ENCODE results near the gene APOL3. TPM values are rescaled to one million over a fixed set of nuclear protein-coding genes. Genes with fewer than 3 reads are reported as not detected.

The APOL3 gene
- total and polyA plus RNA-seq, 12 donors, result 8.9 to 123 (median 29.0) TPM

DNA sequence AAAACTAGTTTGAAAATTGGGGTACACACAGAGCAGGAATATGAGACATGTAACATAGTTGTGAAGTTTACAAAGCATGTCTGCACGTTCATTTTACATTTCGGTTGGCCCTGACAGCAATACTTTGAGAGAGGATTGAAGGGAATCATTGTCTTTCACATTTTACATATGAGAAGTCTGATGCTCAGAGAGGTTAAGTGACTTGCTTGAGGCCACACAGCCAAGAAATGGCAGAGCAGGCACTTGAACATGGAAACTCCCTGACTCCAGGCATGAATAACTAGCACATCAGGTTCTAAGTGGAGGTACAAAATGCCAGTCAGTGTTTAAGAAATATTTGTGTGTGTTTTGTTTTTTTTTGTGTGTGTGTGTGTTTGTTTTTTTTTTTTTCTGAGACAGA is 53.6 kb downstream of the APOL3 start:
- no peak for DNase-seq
- H3K4me1 ChIP-seq (replicated peaks in 1 of 2), result no peaks in the 10 kb centered on the region
- intact Hi-C loops (cut with DNase I), result no loop called here
- H3K27me3 ChIP-seq, result no peaks in the 10 kb centered on the region
- no peaks in the 10 kb centered on the region for H3K36me3 ChIP-seq (replicated peaks in 1 of 2)
- no peak overlapping the region for H3K27ac ChIP-seq
- 70 to 83% (median 79%) methylated on average over 2 of the region's 2 CpGs for WGBS, 4 donors
- TF ChIP-seq, protein P1, sequence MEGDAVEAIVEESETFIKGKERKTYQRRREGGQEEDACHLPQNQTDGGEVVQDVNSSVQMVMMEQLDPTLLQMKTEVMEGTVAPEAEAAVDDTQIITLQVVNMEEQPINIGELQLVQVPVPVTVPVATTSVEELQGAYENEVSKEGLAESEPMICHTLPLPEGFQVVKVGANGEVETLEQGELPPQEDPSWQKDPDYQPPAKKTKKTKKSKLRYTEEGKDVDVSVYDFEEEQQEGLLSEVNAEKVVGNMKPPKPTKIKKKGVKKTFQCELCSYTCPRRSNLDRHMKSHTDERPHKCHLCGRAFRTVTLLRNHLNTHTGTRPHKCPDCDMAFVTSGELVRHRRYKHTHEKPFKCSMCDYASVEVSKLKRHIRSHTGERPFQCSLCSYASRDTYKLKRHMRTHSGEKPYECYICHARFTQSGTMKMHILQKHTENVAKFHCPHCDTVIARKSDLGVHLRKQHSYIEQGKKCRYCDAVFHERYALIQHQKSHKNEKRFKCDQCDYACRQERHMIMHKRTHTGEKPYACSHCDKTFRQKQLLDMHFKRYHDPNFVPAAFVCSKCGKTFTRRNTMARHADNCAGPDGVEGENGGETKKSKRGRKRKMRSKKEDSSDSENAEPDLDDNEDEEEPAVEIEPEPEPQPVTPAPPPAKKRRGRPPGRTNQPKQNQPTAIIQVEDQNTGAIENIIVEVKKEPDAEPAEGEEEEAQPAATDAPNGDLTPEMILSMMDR (IDR thresholded peaks at IDR 0.05), result no peak
- TF ChIP-seq POLR2A (IDR thresholded peaks at IDR 0.05), result no peak
- H3K9me3 ChIP-seq (replicated peaks in 1 of 3), result no peaks in the 10 kb centered on the region
- no peak overlapping the region for H3K4me3 ChIP-seq

DNA sequence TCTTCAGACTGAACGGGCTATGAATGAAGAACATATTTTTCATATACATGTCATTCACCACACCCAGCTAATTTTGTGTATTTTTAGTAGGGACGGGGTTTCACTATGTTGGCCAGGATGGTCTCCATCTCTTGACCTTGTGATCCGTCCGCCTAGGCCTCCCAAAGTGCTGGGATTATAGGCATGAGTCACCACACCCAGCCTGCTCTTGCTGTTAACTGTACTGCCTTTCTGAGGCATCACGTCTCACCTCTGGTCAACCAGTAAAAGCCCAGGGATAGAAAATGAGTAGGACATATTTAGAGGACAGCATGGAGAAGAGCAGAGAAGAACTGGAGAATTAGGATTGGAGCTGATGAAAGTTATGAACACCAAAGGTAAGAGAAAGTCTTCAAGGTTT is 55.6 kb downstream of the APOL3 start:
- WGBS, 4 donors, result 53 to 77% (median 66%) methylated on average over 5 of the region's 5 CpGs
- Histone ChIP-seq H3K9me3 (replicated peaks in 1 of 3) (no peaks in the 10 kb centered on the region), H3K36me3 (replicated peaks in 1 of 2) (no peaks in the 10 kb centered on the region), H3K4me1 (replicated peaks in 1 of 2) (no peaks in the 10 kb centered on the region), H3K27me3 (peaks cover 3% of the 10 kb centered on the region), H3K4me3 (no peak overlapping the region), H3K27ac (no peak overlapping the region)
- DNase-seq, result no peak
- intact Hi-C loops (cut with DNase I), result no loop called here
- TF ChIP-seq POLR2A (IDR thresholded peaks at IDR 0.05), result no peak
- TF ChIP-seq, protein P1 (IDR thresholded peaks at IDR 0.05), result no peak

DNA sequence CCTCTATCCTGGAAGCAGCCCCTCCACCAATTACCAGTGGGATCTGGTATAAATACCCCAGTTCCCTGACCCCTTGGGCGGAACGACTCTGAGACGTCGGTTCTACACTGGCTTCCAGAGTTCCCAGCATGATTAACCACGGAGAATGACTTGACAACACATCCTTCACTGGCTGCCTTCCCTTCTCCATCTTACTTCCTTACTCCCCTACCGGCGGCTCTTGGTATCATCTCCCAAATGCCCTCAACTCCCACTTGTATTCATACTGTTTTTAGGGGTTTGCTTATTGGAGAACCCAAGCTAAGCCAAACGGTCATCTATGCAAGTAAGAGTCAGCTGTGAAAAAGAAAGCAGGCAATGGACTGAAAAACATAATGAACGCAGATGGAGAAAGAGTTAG is 56.1 kb downstream of the APOL3 start:
- H3K27ac ChIP-seq, result no peak overlapping the region
- no peak for DNase-seq
- no peak for TF ChIP-seq POLR2A (IDR thresholded peaks at IDR 0.05)
- TF ChIP-seq, protein P1 (IDR thresholded peaks at IDR 0.05), result no peak
- H3K4me1 ChIP-seq (replicated peaks in 1 of 2), result no peaks in the 10 kb centered on the region
- intact Hi-C loops (cut with DNase I), result no loop called here
- peaks cover 3% of the 10 kb centered on the region for H3K27me3 ChIP-seq
- 69 to 80% (median 72%) methylated on average over 9 of the region's 9 CpGs for WGBS, 4 donors
- no peaks in the 10 kb centered on the region for H3K9me3 ChIP-seq (replicated peaks in 1 of 3)
- H3K36me3 ChIP-seq (replicated peaks in 1 of 2), result no peaks in the 10 kb centered on the region
- H3K4me3 ChIP-seq, result no peak overlapping the region

DNA sequence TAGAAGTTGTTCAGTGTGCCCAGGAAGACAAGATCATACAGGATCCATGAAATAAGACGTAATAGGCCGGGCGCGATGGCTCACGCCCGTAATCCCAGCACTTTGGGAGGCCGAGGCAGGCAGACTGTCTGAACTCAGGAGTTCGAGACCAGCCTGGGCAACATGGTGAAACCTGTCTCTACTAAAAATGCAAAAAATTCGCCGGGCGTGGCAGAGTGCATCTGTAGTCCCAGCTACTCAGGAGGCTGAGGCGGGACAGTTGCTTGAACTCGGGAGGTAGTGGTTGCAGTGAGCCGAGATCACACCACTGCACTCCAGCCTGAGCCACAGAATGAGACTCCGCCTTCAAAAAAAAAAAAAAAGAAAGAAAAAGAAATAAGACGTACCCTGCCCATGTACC is 56.7 kb downstream of the APOL3 start:
- no peaks in the 10 kb centered on the region for H3K4me1 ChIP-seq (replicated peaks in 1 of 2)
- TF ChIP-seq POLR2A (IDR thresholded peaks at IDR 0.05), result no peak
- TF ChIP-seq, protein P1 (IDR thresholded peaks at IDR 0.05), result no peak
- no peak overlapping the region for H3K4me3 ChIP-seq
- H3K27ac ChIP-seq, result no peak overlapping the region
- H3K9me3 ChIP-seq (replicated peaks in 1 of 3), result no peaks in the 10 kb centered on the region
- no peaks in the 10 kb centered on the region for H3K36me3 ChIP-seq (replicated peaks in 1 of 2)
- H3K27me3 ChIP-seq, result peaks cover 3% of the 10 kb centered on the region
- intact Hi-C loops (cut with DNase I), result no loop called here
- WGBS, 4 donors, result 81 to 88% (median 87%) methylated on average over 15 to 16 of the region's 16 CpGs
- no peak for DNase-seq

Data from adrenal gland (tissue), 12 donors.